K562 (cell line): Measurements from ENCODE around the gene CHI3L1.

Source experiments
- CAMTA2 ChIP-seq: fragments of 250-450 bp; sonication (Bioruptor Pico); conservative IDR thresholded peaks from 2 replicates; pipeline ENCODE4 v1.5.1; 2022
- CTCF ChIP-seq, 3 experiments: IDR thresholded peaks in 2 of 3; conservative IDR thresholded peaks in 1 of 3; 2 replicates each; pipeline ENCODE4 v1.5.1; 2011 to 2012; ENCODE audit warnings: low read length in 3 of 3, mild to moderate bottlenecking in 3 of 3, control low read depth in 2 of 3, improper control_type of control experiment in 1 of 3, inconsistent platforms in 1 of 3, low read depth in 1 of 3, mixed read lengths in 1 of 3, moderate library complexity in 1 of 3; ENCODE audit not compliant: insufficient read depth in 2 of 3
- GABPA ChIP-seq: fragments of 200-800 bp; sonication (Bioruptor generic); conservative IDR thresholded peaks from 2 replicates; pipeline ENCODE4 v1.6.1; 2016; ENCODE audit warnings: low read depth, missing genetic modification characterization, missing compliant biosample characterization
- NCOA1 ChIP-seq: fragments of 450-650 bp; IDR thresholded peaks from 2 replicates; pipeline ENCODE4 v1.6.1; 2016; ENCODE audit warnings: low read depth
- POLR2A ChIP-seq: fragments of 450-650 bp; conservative IDR thresholded peaks from 2 replicates; pipeline ENCODE4 v1.6.1; 2016
- POLR2AphosphoS5 ChIP-seq: IDR thresholded peaks from 2 replicates; pipeline ENCODE4 v1.6.1; 2011; ENCODE audit warnings: mild to moderate bottlenecking, low read depth, low read length, moderate library complexity; ENCODE audit not compliant: control insufficient read depth, insufficient read depth
- TF ChIP-seq, protein P1 (sequence below): sonication (generic); formaldehyde crosslinking; IDR thresholded peaks from 2 replicates; pipeline ENCODE4 v1.8.0; 2023; ENCODE audit warnings: missing genetic modification reagents, mild to moderate bottlenecking, borderline replicate concordance

DNA sequence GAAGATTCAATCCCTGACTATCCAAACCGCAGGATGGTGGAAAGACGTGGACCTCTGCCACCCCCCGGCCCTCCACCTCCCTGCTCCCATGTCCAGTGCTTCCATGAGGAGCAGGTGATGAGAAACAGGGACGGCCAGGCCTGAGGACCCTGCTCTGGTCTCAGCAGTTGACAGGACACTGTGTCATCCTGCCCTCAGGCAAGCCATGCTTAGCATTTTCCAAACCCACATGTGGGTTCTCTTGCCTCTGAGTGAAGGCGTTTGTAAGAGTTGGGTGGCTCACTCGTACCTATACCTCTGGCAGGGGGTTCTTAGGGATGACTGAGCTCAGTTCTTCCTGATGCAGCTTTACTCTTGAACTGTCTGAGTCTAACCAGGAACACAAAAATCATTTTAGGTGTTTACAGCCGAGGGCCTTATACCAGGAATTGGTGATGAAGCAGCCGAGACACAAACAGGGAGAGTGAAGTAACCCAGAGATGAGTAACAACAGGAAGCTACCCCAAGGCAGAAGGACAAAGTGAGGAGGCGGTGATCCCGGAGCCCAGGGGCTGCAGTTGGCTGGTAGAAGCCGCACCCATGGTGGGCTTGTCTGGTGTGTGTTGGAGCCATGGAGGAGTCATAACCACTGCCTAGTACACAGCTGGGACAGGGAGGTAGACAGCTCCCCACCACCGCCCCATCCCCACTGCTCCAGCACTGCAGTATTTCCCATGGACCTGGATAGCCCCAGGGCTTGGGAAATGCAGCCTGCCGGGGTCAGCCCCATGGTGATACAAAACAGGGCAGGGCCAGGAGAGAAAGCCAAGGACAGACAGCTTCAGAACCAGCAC lies 32.3 kb downstream of the CHI3L1 start:
- TF ChIP-seq POLR2AphosphoS5 (no peak), CAMTA2 (no peak), POLR2A (no peak), CTCF (IDR thresholded peaks at IDR 0.05 in 2 of 3, conservative IDR thresholded peaks at IDR 0.05 in 1 of 3; ENCODE audit: insufficient read depth in 2 of 3, low read depth in 1 of 3, low read length in 3 of 3) (no peak), NCOA1 (no peak), GABPA (tag) (no peak; the same call in 1 of the 2 replicates)
- TF ChIP-seq, protein P1, sequence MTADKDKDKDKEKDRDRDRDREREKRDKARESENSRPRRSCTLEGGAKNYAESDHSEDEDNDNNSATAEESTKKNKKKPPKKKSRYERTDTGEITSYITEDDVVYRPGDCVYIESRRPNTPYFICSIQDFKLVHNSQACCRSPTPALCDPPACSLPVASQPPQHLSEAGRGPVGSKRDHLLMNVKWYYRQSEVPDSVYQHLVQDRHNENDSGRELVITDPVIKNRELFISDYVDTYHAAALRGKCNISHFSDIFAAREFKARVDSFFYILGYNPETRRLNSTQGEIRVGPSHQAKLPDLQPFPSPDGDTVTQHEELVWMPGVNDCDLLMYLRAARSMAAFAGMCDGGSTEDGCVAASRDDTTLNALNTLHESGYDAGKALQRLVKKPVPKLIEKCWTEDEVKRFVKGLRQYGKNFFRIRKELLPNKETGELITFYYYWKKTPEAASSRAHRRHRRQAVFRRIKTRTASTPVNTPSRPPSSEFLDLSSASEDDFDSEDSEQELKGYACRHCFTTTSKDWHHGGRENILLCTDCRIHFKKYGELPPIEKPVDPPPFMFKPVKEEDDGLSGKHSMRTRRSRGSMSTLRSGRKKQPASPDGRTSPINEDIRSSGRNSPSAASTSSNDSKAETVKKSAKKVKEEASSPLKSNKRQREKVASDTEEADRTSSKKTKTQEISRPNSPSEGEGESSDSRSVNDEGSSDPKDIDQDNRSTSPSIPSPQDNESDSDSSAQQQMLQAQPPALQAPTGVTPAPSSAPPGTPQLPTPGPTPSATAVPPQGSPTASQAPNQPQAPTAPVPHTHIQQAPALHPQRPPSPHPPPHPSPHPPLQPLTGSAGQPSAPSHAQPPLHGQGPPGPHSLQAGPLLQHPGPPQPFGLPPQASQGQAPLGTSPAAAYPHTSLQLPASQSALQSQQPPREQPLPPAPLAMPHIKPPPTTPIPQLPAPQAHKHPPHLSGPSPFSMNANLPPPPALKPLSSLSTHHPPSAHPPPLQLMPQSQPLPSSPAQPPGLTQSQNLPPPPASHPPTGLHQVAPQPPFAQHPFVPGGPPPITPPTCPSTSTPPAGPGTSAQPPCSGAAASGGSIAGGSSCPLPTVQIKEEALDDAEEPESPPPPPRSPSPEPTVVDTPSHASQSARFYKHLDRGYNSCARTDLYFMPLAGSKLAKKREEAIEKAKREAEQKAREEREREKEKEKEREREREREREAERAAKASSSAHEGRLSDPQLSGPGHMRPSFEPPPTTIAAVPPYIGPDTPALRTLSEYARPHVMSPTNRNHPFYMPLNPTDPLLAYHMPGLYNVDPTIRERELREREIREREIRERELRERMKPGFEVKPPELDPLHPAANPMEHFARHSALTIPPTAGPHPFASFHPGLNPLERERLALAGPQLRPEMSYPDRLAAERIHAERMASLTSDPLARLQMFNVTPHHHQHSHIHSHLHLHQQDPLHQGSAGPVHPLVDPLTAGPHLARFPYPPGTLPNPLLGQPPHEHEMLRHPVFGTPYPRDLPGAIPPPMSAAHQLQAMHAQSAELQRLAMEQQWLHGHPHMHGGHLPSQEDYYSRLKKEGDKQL (CRISPR knock-in tag), result no peak
